Neural cell (in vitro differentiated cells): Measurements from ENCODE around the gene CXCL14. TPM values are rescaled to one million over a fixed set of nuclear protein-coding genes. Genes with fewer than 3 reads are reported as not detected.

Experiments
- H2AFZ ChIP-seq: fragments of 200-600, 300-800 bp; sonication (generic), shearing (Covaris generic); 2 replicates; pipeline ENCODE4 v1.6.0; 2014; ENCODE audit warnings: low read depth, mild to moderate bottlenecking, antibody characterized with exemption, low read length, moderate library complexity
- H3F3A ChIP-seq: fragments of 200-600 bp; shearing (Covaris generic); 2 replicates; pipeline ENCODE4 v1.6.1; 2016; ENCODE audit warnings: mild to moderate bottlenecking, moderate library complexity, mixed read lengths, antibody characterized with exemption, low read length; ENCODE audit not compliant: insufficient read depth, poor library complexity, severe bottlenecking
- H3K27ac ChIP-seq: fragments of 200-600, 300-800 bp; sonication (generic), shearing (Covaris generic); 2 replicates; pipeline ENCODE4 v1.5.1; 2014; ENCODE audit warnings: mild to moderate bottlenecking, low read length, moderate library complexity
- H3K27me3 ChIP-seq: fragments of 300-800, 200-600 bp; sonication (generic), shearing (Covaris generic); 2 replicates; pipeline ENCODE4 v1.6.0; 2014; ENCODE audit warnings: mild to moderate bottlenecking, low read depth, low read length, moderate library complexity; ENCODE audit not compliant: insufficient read depth
- H3K36me3 ChIP-seq: fragments of 300-800, 200-600 bp; sonication (generic), shearing (Covaris generic); 2 replicates; pipeline ENCODE4 v1.5.1; 2014; ENCODE audit warnings: mild to moderate bottlenecking, antibody characterized with exemption, low read length, moderate library complexity; ENCODE audit not compliant: insufficient read depth
- H3K4me2 ChIP-seq: fragments of 300-800, 200-600 bp; sonication (generic), shearing (Covaris generic); 2 replicates; pipeline ENCODE4 v1.6.0; 2014; ENCODE audit warnings: mild to moderate bottlenecking, low read length
- H3K4me3 ChIP-seq: fragments of 300-800, 200-600 bp; sonication (generic), shearing (Covaris generic); 2 replicates; pipeline ENCODE4 v1.5.1; 2014; ENCODE audit warnings: mild to moderate bottlenecking, low read length, moderate library complexity
- H3K79me2 ChIP-seq: fragments of 200-600 bp; shearing (Covaris generic); replicated peaks from 2 replicates; pipeline ENCODE4 v1.6.0; 2014; ENCODE audit warnings: mild to moderate bottlenecking, low read length, moderate library complexity; ENCODE audit not compliant: insufficient read depth
- H3K9ac ChIP-seq: fragments of 300-800, 200-600 bp; sonication (generic), shearing (Covaris generic); 2 replicates; pipeline ENCODE4 v1.6.1; 2016; ENCODE audit warnings: mild to moderate bottlenecking, low read length, mixed read lengths
- H3K9me2 ChIP-seq: fragments of 200-600 bp; shearing (Covaris generic); 2 replicates; pipeline ENCODE4 v1.6.1; 2016; ENCODE audit warnings: mild to moderate bottlenecking, low read length, mixed read lengths; ENCODE audit not compliant: insufficient read depth
- H3K9me3 ChIP-seq: fragments of 200-600, 300-800 bp; sonication (generic), shearing (Covaris generic); 2 replicates; pipeline ENCODE4 v1.6.1; 2016; ENCODE audit warnings: mild to moderate bottlenecking, mixed run types, low read length, moderate library complexity, mixed read lengths
- H4K20me1 ChIP-seq: fragments of 200-600 bp; shearing (Covaris generic); 2 replicates; pipeline ENCODE4 v1.6.1; 2016; ENCODE audit warnings: mild to moderate bottlenecking, mixed run types; ENCODE audit not compliant: insufficient read depth
- EP300 ChIP-seq: fragments of 450-650 bp; conservative IDR thresholded peaks from 2 replicates; pipeline ENCODE4 v1.6.1; 2014; ENCODE audit warnings: antibody characterized with exemption, mild to moderate bottlenecking, moderate library complexity; ENCODE audit not compliant: poor library complexity, severe bottlenecking
- EZH2 ChIP-seq: fragments of 200-600, 300-800 bp; shearing (Covaris generic), sonication (generic); IDR thresholded peaks from 2 replicates; pipeline ENCODE4 v1.6.1; 2014; ENCODE audit warnings: antibody characterized with exemption, low read length, borderline replicate concordance, mild to moderate bottlenecking; ENCODE audit not compliant: insufficient read depth, poor library complexity, severe bottlenecking
- MXI1 ChIP-seq: fragments of 450-650 bp; conservative IDR thresholded peaks from 2 replicates; pipeline ENCODE4 v1.6.1; 2014; ENCODE audit warnings: antibody characterized with exemption, mild to moderate bottlenecking; ENCODE audit not compliant: poor library complexity, severe bottlenecking
- POLR2AphosphoS5 ChIP-seq: IDR thresholded peaks from 2 replicates; pipeline ENCODE4 v1.6.1; 2012
- RAD21 ChIP-seq: fragments of 450-650 bp; conservative IDR thresholded peaks from 2 replicates; pipeline ENCODE4 v1.6.1; 2014; ENCODE audit warnings: antibody characterized with exemption, mild to moderate bottlenecking, moderate library complexity
- SMC3 ChIP-seq: fragments of 450-650 bp; conservative IDR thresholded peaks from 2 replicates; pipeline ENCODE4 v1.6.1; 2014; ENCODE audit warnings: antibody characterized with exemption, mild to moderate bottlenecking, moderate library complexity; ENCODE audit not compliant: poor library complexity
- TAF1 ChIP-seq: IDR thresholded peaks from 2 replicates; pipeline ENCODE4 v1.6.1; 2012; ENCODE audit warnings: low read depth
- polyA plus RNA-seq: library from polyadenylated mRNA; depleted of rRNA; stranded (reverse); fragments of >200 nt; gene quantifications from 2 replicates; pipeline ENCODE4 v1.2.3, GENCODE V29; 2014
- TF ChIP-seq, protein P1 (sequence below): fragments of 450-650 bp; IDR thresholded peaks from 2 replicates; pipeline ENCODE4 v1.5.1; 2014; ENCODE audit warnings: antibody characterized with exemption, mild to moderate bottlenecking, moderate library complexity; ENCODE audit not compliant: poor library complexity, severe bottlenecking

CXCL14 gene
- polyA plus RNA-seq, 1 donor from 2014 or later: not detected

DNA sequence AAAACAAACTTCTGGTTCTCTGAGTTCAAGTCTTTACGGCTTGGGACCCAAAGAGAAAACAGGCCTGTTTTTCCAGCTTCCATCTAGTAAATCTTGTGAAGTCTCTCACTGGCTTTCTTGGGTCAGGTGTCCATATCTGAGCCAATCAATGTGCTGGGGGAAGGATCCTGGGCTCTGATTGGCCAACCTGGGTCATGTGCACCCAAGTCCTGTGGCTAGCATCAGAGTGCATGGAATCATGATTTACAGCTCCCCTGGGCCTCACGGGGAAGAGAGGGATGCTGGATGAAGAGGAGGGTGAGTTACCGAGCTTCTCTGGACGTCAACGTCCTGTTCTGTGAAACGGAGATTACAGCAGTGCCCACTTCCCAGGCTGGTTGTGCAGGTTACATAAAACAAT is 19.4 kb downstream of the CXCL14 start:
- Histone ChIP-seq H3F3A (no peaks in the 10 kb centered on the region), H3K79me2 (no peaks in the 10 kb centered on the region), H3K9me3 (no peaks in the 10 kb centered on the region), H3K4me2 (no peak overlapping the region), H3K27ac (no peak overlapping the region), H4K20me1 (no peaks in the 10 kb centered on the region), H3K36me3 (no peaks in the 10 kb centered on the region), H3K9ac (no peak overlapping the region), H2AFZ (no peak overlapping the region), H3K9me2 (no peaks in the 10 kb centered on the region), H3K4me3 (no peak overlapping the region), H3K27me3 (peaks cover 7% of the 10 kb centered on the region)
- no peak for TF ChIP-seq EZH2
- TF ChIP-seq SMC3: no peak
- no peak for TF ChIP-seq MXI1

DNA sequence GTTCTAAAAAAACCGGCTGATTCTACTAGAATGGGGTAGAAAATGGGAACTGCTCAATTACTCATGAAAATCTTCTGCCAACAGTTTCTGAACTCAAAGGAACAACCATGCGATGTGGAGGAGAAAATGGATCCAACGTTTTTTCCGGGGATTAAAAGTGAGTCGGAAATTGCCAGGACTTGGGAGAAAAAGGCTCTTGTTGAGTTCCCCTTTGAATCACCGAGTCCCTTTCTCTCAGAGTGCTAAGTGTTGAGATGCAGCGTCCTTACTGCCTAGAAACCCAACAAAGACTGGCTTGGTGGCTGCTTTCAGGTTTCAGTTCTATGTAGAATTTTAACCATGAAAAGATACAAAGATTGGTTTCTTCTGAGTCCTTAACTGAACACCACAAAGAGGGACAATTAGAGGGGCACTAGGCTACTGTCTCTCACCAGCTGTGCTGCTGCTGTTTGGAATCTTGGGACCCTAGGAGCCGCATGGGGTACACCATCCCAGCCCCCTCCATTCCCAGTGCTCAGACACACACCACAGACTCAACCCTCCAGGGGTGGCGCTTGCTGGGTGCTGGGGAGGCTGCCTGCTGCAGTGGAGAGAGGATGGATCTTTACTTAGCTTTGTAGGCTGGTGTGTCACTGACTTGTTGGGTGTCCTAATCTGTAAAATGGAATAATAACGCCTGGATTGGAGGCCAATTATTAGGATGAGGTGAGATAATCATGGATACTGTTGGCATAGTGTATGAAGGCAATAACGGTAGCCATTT is 21.5 kb downstream of the CXCL14 start:
- Histone ChIP-seq H3K79me2 (no peaks in the 10 kb centered on the region), H3F3A (no peaks in the 10 kb centered on the region), H2AFZ (no peak overlapping the region), H3K9ac (no peak overlapping the region), H3K4me3 (no peak overlapping the region), H3K36me3 (no peaks in the 10 kb centered on the region), H4K20me1 (no peaks in the 10 kb centered on the region), H3K9me3 (no peaks in the 10 kb centered on the region), H3K4me2 (no peak overlapping the region), H3K27ac (no peak overlapping the region), H3K9me2 (no peaks in the 10 kb centered on the region), H3K27me3 (peaks cover 14% of the 10 kb centered on the region)
- TF ChIP-seq EP300 (no peak), SMC3 (no peak), RAD21 (no peak)

DNA sequence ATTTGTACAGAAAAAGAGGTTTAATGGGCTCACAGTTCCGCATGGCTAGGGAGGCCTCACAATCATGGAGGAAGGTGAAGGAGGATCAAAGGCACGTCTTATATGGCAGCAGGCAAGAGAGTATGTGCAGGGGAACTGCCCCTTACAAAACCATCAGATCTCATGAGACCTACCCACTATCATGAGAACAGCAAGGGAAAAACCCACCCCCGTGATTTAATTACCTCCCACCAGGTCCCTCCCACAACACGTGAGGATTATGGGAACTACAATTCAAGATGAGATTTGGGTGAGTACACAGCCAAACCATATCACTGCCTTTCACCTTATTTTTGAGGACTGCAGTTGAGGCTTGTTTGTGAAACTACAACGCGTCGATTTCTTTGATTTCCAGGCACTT is 22.2 kb downstream of the CXCL14 start:
- H3F3A ChIP-seq: no peaks in the 10 kb centered on the region
- peaks cover 16% of the 10 kb centered on the region for H3K27me3 ChIP-seq
- no peak overlapping the region for H3K4me3 ChIP-seq
- H3K9me3 ChIP-seq: no peaks in the 10 kb centered on the region
- no peaks in the 10 kb centered on the region for H3K36me3 ChIP-seq
- H3K9me2 ChIP-seq: no peaks in the 10 kb centered on the region
- H3K4me2 ChIP-seq: no peak overlapping the region
- no peak overlapping the region for H2AFZ ChIP-seq
- TF ChIP-seq POLR2AphosphoS5 (no peak), EP300 (no peak), SMC3 (no peak), EZH2 (no peak), TAF1 (no peak), RAD21 (no peak)
- TF ChIP-seq, protein P1, sequence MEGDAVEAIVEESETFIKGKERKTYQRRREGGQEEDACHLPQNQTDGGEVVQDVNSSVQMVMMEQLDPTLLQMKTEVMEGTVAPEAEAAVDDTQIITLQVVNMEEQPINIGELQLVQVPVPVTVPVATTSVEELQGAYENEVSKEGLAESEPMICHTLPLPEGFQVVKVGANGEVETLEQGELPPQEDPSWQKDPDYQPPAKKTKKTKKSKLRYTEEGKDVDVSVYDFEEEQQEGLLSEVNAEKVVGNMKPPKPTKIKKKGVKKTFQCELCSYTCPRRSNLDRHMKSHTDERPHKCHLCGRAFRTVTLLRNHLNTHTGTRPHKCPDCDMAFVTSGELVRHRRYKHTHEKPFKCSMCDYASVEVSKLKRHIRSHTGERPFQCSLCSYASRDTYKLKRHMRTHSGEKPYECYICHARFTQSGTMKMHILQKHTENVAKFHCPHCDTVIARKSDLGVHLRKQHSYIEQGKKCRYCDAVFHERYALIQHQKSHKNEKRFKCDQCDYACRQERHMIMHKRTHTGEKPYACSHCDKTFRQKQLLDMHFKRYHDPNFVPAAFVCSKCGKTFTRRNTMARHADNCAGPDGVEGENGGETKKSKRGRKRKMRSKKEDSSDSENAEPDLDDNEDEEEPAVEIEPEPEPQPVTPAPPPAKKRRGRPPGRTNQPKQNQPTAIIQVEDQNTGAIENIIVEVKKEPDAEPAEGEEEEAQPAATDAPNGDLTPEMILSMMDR: no peak
- no peak overlapping the region for H3K27ac ChIP-seq
- no peak overlapping the region for H3K9ac ChIP-seq
- no peaks in the 10 kb centered on the region for H4K20me1 ChIP-seq
- no peaks in the 10 kb centered on the region for H3K79me2 ChIP-seq
